WTC11 (cell line): ENCODE data around the gene TRNP1. TPM values are rescaled to one million over a fixed set of nuclear protein-coding genes. Genes with fewer than 3 reads are reported as not detected.
A peak's percentile ranks its signal among the peaks of the same experiment; 100 is the strongest.

Source experiments
- ATAC-seq: fragments of 200-7000 bp; cut with Tn5 transposase; 2 replicates; pipeline ENCODE4 v1.10.0; 2021; ENCODE audit warnings: mild to moderate bottlenecking, moderate library complexity
- Bru-seq: library from RNA; stranded (reverse); fragments of 400-500 nt; gene quantifications from one replicate; lab custom pipeline; 2021; lab: Mats Ljungman, UMichigan
- CTCF ChIA-PET: fragments of 300-600 bp; sonication (Branson Sonifier 250); formaldehyde crosslinking; loops from one replicate; lab custom pipeline; 2021; ENCODE audit warnings: antibody characterized with exemption; lab: Charles Lee
- POLR2A ChIA-PET: fragments of 350-600 bp; sonication (Branson Sonifier 250); formaldehyde crosslinking; loops from one replicate; lab custom pipeline; 2021; ENCODE audit warnings: antibody characterized with exemption; lab: Charles Lee
- DNase-seq: peaks from one replicate; pipeline ENCODE4 v3.0.0; 2021; ENCODE audit warnings: low spot score
- H3K27ac Mint-ChIP-seq: 2 replicates; pipeline ENCODE4 v1.8.0; 2021; ENCODE audit warnings: mixed read lengths
- H3K27me3 Mint-ChIP-seq: 2 replicates; pipeline ENCODE4 v1.8.0; 2021; ENCODE audit warnings: low read depth, mild to moderate bottlenecking, moderate library complexity, mixed read lengths
- H3K36me3 Mint-ChIP-seq: 2 replicates; pipeline ENCODE4 v1.8.0; 2021; ENCODE audit warnings: mixed read lengths
- H3K4me1 Mint-ChIP-seq: 2 replicates; pipeline ENCODE4 v1.8.0; 2022; ENCODE audit warnings: mixed read lengths
- H3K4me3 Mint-ChIP-seq: 2 replicates; pipeline ENCODE4 v1.8.0; 2021; ENCODE audit warnings: mild to moderate bottlenecking, moderate library complexity, mixed read lengths
- H3K9me3 Mint-ChIP-seq: 2 replicates; pipeline ENCODE4 v1.8.0; 2021; ENCODE audit warnings: mixed read lengths
- ATF2 ChIP-seq: sonication (generic); formaldehyde crosslinking; IDR thresholded peaks from 2 replicates; pipeline ENCODE4 v1.8.1; 2022; ENCODE audit warnings: low read depth, missing genetic modification reagents, borderline replicate concordance
- CREM ChIP-seq: sonication (generic); formaldehyde crosslinking; IDR thresholded peaks from 2 replicates; pipeline ENCODE4 v1.8.1; 2022; ENCODE audit warnings: mild to moderate bottlenecking, missing genetic modification reagents, moderate library complexity
- ELF4 ChIP-seq: sonication (generic); formaldehyde crosslinking; IDR thresholded peaks from 2 replicates; pipeline ENCODE4 v1.8.1; 2022; ENCODE audit warnings: low read depth, mild to moderate bottlenecking, moderate library complexity, missing genetic modification reagents
- EMX1 ChIP-seq: fragments of 250-450 bp; sonication (Bioruptor Pico); IDR thresholded peaks from 2 replicates; pipeline ENCODE4 v1.8.0; 2021; ENCODE audit warnings: mild to moderate bottlenecking
- ESRRA ChIP-seq: sonication (generic); formaldehyde crosslinking; IDR thresholded peaks from 2 replicates; pipeline ENCODE4 v1.8.1; 2022; ENCODE audit warnings: mild to moderate bottlenecking, missing genetic modification reagents, borderline replicate concordance
- FOXJ3 ChIP-seq: sonication (generic); formaldehyde crosslinking; IDR thresholded peaks from 2 replicates; pipeline ENCODE4 v1.9.0; 2021; ENCODE audit warnings: missing genetic modification reagents, mild to moderate bottlenecking, borderline replicate concordance
- MYBL2 ChIP-seq: sonication (generic); formaldehyde crosslinking; IDR thresholded peaks from 2 replicates; pipeline ENCODE4 v1.8.1; 2023; ENCODE audit warnings: mild to moderate bottlenecking, moderate library complexity, missing genetic modification reagents
- NFE2L1 ChIP-seq: sonication (generic); formaldehyde crosslinking; IDR thresholded peaks from 2 replicates; pipeline ENCODE4 v1.8.1; 2023; ENCODE audit warnings: missing genetic modification reagents
- NR3C1 ChIP-seq: sonication (generic); formaldehyde crosslinking; conservative IDR thresholded peaks from 2 replicates; pipeline ENCODE4 v1.8.1; 2023; ENCODE audit warnings: low read depth, mild to moderate bottlenecking, missing genetic modification reagents
- SOX15 ChIP-seq: fragments of 250-450 bp; sonication (Bioruptor Pico); IDR thresholded peaks from 2 replicates; pipeline ENCODE4 v1.9.0; 2021; ENCODE audit warnings: mild to moderate bottlenecking
- TEAD1 ChIP-seq: sonication (generic); formaldehyde crosslinking; IDR thresholded peaks from 2 replicates; pipeline ENCODE4 v1.8.0; 2022; ENCODE audit warnings: mild to moderate bottlenecking, missing genetic modification reagents
- TEAD4 ChIP-seq: sonication (generic); formaldehyde crosslinking; IDR thresholded peaks from 2 replicates; pipeline ENCODE4 v1.8.0; 2022; ENCODE audit warnings: mild to moderate bottlenecking, missing genetic modification reagents
- ZBTB43 ChIP-seq: sonication (generic); formaldehyde crosslinking; IDR thresholded peaks from 2 replicates; pipeline ENCODE4 v1.8.1; 2023; ENCODE audit warnings: mild to moderate bottlenecking, missing genetic modification reagents
- ZNF281 ChIP-seq: sonication (generic); formaldehyde crosslinking; IDR thresholded peaks from 2 replicates; pipeline ENCODE4 v1.8.0; 2023; ENCODE audit warnings: mild to moderate bottlenecking, missing genetic modification reagents
- ZNF317 ChIP-seq: sonication (generic); formaldehyde crosslinking; IDR thresholded peaks from 2 replicates; pipeline ENCODE4 v1.8.1; 2023; ENCODE audit warnings: low read depth, mild to moderate bottlenecking, moderate library complexity, missing genetic modification reagents, borderline replicate concordance
- ZNF423 ChIP-seq: fragments of 250-450 bp; sonication (Bioruptor Pico); IDR thresholded peaks from 2 replicates; pipeline ENCODE4 v2.1.2; 2022; ENCODE audit warnings: mild to moderate bottlenecking, moderate library complexity
- long read RNA-seq, 3 experiments: library from RNA in 1 of 3; library from capped mRNA in 1 of 3; library from polyadenylated mRNA in 1 of 3; unstranded in 2 of 3; stranded (forward) in 1 of 3; transcript quantifications; one replicate each; pipeline ENCODE4 v2.0.0, GENCODE V29; 2021
- total RNA-seq: library from RNA; stranded (reverse); gene quantifications from 3 replicates; pipeline ENCODE4 v1.2.3, GENCODE V29; 2021
- TF ChIP-seq, protein P1 (sequence below): sonication (generic); formaldehyde crosslinking; conservative IDR thresholded peaks from 2 replicates; pipeline ENCODE4 v1.8.1; 2022; ENCODE audit warnings: mild to moderate bottlenecking, missing genetic modification reagents
- TF ChIP-seq, protein P2 (sequence below): fragments of 250-450 bp; sonication (Bioruptor Pico); conservative IDR thresholded peaks from 2 replicates; pipeline ENCODE4 v1.9.0; 2021; ENCODE audit warnings: mild to moderate bottlenecking
- TF ChIP-seq, protein P3 (sequence below): sonication (generic); formaldehyde crosslinking; IDR thresholded peaks from 2 replicates; pipeline ENCODE4 v1.8.0; 2023; ENCODE audit warnings: missing genetic modification reagents, mild to moderate bottlenecking, borderline replicate concordance

TRNP1 gene, protein sequence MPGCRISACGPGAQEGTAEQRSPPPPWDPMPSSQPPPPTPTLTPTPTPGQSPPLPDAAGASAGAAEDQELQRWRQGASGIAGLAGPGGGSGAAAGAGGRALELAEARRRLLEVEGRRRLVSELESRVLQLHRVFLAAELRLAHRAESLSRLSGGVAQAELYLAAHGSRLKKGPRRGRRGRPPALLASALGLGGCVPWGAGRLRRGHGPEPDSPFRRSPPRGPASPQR
- 37.6 to 51.4 TPM (median 49.4 TPM) in 3 replicates for total RNA-seq
- percentile 96 among the genes with signal in this experiment for Bru-seq, nascent RNA
- long read RNA-seq, experiment 1, transcript TRNP1-202 (2 exons, 575 nt): minor isoform, 47 of 250 reads
- long read RNA-seq, experiment 1, transcript TRNP1-201 (2 exons, 1,958 nt): major isoform, 193 of 250 reads
- long read RNA-seq, experiment 1, partial matches to known transcripts: 1 of 250 reads
- long read RNA-seq, experiment 1, other reads (novel, unspliced or antisense): 9 of 250 reads
- long read RNA-seq, experiment 2, transcript TRNP1-201 (2 exons, 1,958 nt): major isoform, 86 of 115 reads
- long read RNA-seq, experiment 2, transcript TRNP1-202 (2 exons, 575 nt): minor isoform, 11 of 115 reads
- long read RNA-seq, experiment 2, partial matches to known transcripts: 0 of 115 reads
- long read RNA-seq, experiment 2, other reads (novel, unspliced or antisense): 18 of 115 reads
- long read RNA-seq, experiment 3, partial matches to known transcripts: 0 of 3 reads
- long read RNA-seq, experiment 3, other reads (novel, unspliced or antisense): 1 of 3 reads

- Mint-ChIP-seq H3K27me3 (peaks cover 26% of the 10 kb centered on the region), H3K9me3 (no peaks in the 10 kb centered on the region), H3K36me3 (peaks cover 11% of the 10 kb centered on the region), H3K27ac (peak within 1 kb of the TSS; percentile 97), H3K4me3 (peak within 1 kb of the TSS; percentile 81), H3K4me1 (peaks cover 57% of the 10 kb centered on the region)
- ATAC-seq (peak; percentile 58), DNase-seq (peak; percentile 86)
- ChIA-PET POLR2A (interaction anchor here (0.7 to 3.2 kb wide), 13 partner anchors 11 to 301 kb away, joined by 3 to 43 read pairs (median 7); partner anchors contain the start of gene TENT5B), CTCF (interaction anchor here (0.6 to 9.2 kb wide), 13 partner anchors 11 to 233 kb away, joined by 3 to 190 read pairs (median 4); partner anchors contain the start of genes KDF1 and TENT5B)
- TF ChIP-seq NR3C1 (CRISPR knock-in tag): no peak
- TF ChIP-seq, protein P1, sequence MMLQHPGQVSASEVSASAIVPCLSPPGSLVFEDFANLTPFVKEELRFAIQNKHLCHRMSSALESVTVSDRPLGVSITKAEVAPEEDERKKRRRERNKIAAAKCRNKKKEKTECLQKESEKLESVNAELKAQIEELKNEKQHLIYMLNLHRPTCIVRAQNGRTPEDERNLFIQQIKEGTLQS (CRISPR knock-in tag): no peak
- no peak for TF ChIP-seq ELF4 (CRISPR knock-in tag)
- TF ChIP-seq EMX1 (CRISPR knock-in tag): peak; percentile 90
- 0 out of 2 replicates have a peak, but pooled peaks have one; percentile 28 for TF ChIP-seq CREM
- TF ChIP-seq TEAD1 (CRISPR knock-in tag): peak; percentile 79
- no peak for TF ChIP-seq FOXJ3
- peak; percentile 71; the same call in 1 of the 2 replicates for TF ChIP-seq MYBL2 (CRISPR knock-in tag)
- TF ChIP-seq, protein P2, sequence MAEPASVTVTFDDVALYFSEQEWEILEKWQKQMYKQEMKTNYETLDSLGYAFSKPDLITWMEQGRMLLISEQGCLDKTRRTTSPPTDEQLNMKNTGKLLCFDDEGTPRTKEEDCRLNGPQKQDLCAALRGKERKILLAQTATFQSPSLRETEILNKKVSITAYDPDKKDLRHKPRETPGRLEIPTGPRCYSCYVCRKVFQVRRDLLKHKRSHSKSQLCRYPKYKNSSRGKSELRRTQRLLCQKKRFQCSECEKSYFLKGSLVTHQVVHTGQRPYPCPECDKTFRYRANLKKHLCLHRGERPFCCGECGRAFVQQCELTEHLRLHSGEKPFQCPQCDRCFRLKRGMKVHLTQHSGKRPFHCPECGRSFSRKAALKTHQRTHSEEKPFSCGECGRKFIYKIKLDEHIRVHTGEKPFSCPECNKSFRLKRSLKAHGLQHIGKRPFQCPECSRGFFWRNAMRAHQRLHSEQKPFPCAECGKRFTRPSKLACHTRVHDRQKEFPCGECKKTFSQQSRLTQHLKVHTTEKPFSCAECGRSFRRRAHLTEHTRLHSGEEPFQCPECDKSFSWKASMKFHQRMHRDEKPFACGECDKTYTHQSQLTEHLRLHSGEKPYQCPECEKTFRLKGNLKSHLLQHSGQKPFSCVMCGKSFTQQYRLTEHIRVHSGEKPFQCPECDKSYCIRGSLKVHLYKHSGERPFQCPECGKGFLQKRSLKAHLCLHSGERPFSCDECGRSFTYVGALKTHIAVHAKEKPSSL (CRISPR knock-in tag): no peak
- no peak; the same call in 1 of the 2 replicates for TF ChIP-seq ZNF317 (CRISPR knock-in tag)
- TF ChIP-seq SOX15: no peak
- peak; percentile 35; the same call in 1 of the 2 replicates for TF ChIP-seq TEAD4 (CRISPR knock-in tag)
- TF ChIP-seq ZNF423 (CRISPR knock-in tag): no peak
- TF ChIP-seq, protein P3, sequence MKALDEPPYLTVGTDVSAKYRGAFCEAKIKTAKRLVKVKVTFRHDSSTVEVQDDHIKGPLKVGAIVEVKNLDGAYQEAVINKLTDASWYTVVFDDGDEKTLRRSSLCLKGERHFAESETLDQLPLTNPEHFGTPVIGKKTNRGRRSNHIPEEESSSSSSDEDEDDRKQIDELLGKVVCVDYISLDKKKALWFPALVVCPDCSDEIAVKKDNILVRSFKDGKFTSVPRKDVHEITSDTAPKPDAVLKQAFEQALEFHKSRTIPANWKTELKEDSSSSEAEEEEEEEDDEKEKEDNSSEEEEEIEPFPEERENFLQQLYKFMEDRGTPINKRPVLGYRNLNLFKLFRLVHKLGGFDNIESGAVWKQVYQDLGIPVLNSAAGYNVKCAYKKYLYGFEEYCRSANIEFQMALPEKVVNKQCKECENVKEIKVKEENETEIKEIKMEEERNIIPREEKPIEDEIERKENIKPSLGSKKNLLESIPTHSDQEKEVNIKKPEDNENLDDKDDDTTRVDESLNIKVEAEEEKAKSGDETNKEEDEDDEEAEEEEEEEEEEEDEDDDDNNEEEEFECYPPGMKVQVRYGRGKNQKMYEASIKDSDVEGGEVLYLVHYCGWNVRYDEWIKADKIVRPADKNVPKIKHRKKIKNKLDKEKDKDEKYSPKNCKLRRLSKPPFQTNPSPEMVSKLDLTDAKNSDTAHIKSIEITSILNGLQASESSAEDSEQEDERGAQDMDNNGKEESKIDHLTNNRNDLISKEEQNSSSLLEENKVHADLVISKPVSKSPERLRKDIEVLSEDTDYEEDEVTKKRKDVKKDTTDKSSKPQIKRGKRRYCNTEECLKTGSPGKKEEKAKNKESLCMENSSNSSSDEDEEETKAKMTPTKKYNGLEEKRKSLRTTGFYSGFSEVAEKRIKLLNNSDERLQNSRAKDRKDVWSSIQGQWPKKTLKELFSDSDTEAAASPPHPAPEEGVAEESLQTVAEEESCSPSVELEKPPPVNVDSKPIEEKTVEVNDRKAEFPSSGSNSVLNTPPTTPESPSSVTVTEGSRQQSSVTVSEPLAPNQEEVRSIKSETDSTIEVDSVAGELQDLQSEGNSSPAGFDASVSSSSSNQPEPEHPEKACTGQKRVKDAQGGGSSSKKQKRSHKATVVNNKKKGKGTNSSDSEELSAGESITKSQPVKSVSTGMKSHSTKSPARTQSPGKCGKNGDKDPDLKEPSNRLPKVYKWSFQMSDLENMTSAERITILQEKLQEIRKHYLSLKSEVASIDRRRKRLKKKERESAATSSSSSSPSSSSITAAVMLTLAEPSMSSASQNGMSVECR: peak; percentile 9; the same call in 1 of the 2 replicates
- TF ChIP-seq ZBTB43 (CRISPR knock-in tag): peak; percentile 79; the same call in 1 of the 2 replicates
- no peak; the same call in 1 of the 2 replicates for TF ChIP-seq NFE2L1
- TF ChIP-seq ATF2 (CRISPR knock-in tag): no peak
- no peak for TF ChIP-seq ZNF281 (CRISPR knock-in tag)
- TF ChIP-seq ESRRA (CRISPR knock-in tag): no peak
Measured at GRCh38 chr1:26993237-26994019, at the start of gene TRNP1. TSS of gene TRNP1 (plus strand) at chr1:26993692. CDS start at chr1:26993787, 95 bp downstream.
